22Rv1 (cell line): Measurements from ENCODE around the gene BCAS1.

Experiments used
- CTCF ChIP-seq: fragments of 450-650 bp; IDR thresholded peaks from 2 replicates; pipeline ENCODE4 v1.5.1; 2017; ENCODE audit warnings: mild to moderate bottlenecking
- ZFX ChIP-seq: fragments of 450-650 bp; IDR thresholded peaks from 2 replicates; pipeline ENCODE4 v1.6.1; 2017; ENCODE audit warnings: antibody characterized with exemption, borderline replicate concordance

DNA sequence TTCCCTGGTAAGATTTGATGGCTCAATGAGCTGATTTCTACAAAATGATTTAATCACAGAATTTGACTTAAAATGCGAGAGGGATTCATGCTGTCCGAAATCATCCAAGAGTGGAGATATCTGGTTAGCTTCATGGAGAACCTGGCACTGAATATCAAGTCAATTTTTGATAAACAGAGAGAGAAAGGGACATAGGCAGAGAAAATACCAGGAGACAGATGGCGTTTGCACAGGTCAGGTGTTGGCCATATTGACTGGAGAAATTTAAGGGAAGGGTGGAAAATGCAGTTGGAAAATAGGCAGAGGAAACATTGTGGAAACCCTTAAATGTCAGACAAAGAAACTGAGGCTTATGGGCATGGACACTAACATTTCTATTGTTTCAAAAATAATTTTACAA is 47.0 kb downstream of the BCAS1 start:
- TF ChIP-seq CTCF: no peak
- no peak for TF ChIP-seq ZFX
